ENCODE data around the gene AOC3. TPM values are rescaled to one million over a fixed set of nuclear protein-coding genes. Genes with fewer than 3 reads are reported as not detected.
"Not testable (repeated sequence)": the region's sequence is repeated elsewhere in the genome, so short reads cannot be mapped to it uniquely, and the experiment has no call there.

The AOC3 gene
- total RNA-seq, 4 donors from 2014 or later: 3.3 to 24.0 (median 6.6) TPM

- no peaks in the 10 kb centered on the region for H3K36me3 ChIP-seq
- H3K4me1 ChIP-seq: peaks cover 0 to 41% (median 0%) of the 10 kb centered on the region in 3 donors
- peak overlapping the region in 2 of 4 donors; percentile 20 to 29 for H3K27ac ChIP-seq
- no peak for TF ChIP-seq POLR2A (IDR thresholded peaks at IDR 0.05)
- TF ChIP-seq, protein P1, sequence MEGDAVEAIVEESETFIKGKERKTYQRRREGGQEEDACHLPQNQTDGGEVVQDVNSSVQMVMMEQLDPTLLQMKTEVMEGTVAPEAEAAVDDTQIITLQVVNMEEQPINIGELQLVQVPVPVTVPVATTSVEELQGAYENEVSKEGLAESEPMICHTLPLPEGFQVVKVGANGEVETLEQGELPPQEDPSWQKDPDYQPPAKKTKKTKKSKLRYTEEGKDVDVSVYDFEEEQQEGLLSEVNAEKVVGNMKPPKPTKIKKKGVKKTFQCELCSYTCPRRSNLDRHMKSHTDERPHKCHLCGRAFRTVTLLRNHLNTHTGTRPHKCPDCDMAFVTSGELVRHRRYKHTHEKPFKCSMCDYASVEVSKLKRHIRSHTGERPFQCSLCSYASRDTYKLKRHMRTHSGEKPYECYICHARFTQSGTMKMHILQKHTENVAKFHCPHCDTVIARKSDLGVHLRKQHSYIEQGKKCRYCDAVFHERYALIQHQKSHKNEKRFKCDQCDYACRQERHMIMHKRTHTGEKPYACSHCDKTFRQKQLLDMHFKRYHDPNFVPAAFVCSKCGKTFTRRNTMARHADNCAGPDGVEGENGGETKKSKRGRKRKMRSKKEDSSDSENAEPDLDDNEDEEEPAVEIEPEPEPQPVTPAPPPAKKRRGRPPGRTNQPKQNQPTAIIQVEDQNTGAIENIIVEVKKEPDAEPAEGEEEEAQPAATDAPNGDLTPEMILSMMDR (IDR thresholded peaks at IDR 0.05): no peak
- no peak overlapping the region for H3K4me3 ChIP-seq
- no peaks in the 10 kb centered on the region for H3K27me3 ChIP-seq
- DNase-seq: no peak
- no peaks in the 10 kb centered on the region for H3K9me3 ChIP-seq
- no CpG with 5 or more reads among the region's 1 CpG for WGBS, 2 donors
- intact Hi-C loops (cut with DNase I): no loop called here
Measured at GRCh38 chr17:42857389-42857788, 6.4 kb downstream of the AOC3 start.

- DNase-seq: no peak
- Histone ChIP-seq H3K4me3 (no peak overlapping the region), H3K9me3 (peaks cover 0 to 4% (median 0%) of the 10 kb centered on the region in 3 donors), H3K4me1 (peaks cover 0 to 17% (median 6%) of the 10 kb centered on the region in 3 donors), H3K27me3 (no peaks in the 10 kb centered on the region), H3K36me3 (no peaks in the 10 kb centered on the region), H3K27ac (peak overlapping the region in 2 of 4 donors; percentile 72 to 79)
- intact Hi-C loops (cut with DNase I): no loop called here
- WGBS, 2 donors: 69 to 71% methylated on average over 7 of the region's 7 CpGs
- TF ChIP-seq, protein P1 (IDR thresholded peaks at IDR 0.05): no peak
- no peak for TF ChIP-seq POLR2A (IDR thresholded peaks at IDR 0.05)
Measured at GRCh38 chr17:42865638-42866094, 14.7 kb downstream of the AOC3 start.

GRCh38 chr17:42866216-42866615, 15.2 kb downstream of the AOC3 start:
- Histone ChIP-seq H3K27me3 (no peaks in the 10 kb centered on the region), H3K36me3 (no peaks in the 10 kb centered on the region), H3K4me3 (no peak overlapping the region), H3K9me3 (peaks cover 0 to 5% (median 0%) of the 10 kb centered on the region in 3 donors), H3K4me1 (peaks cover 0 to 17% (median 6%) of the 10 kb centered on the region in 3 donors), H3K27ac (no peak overlapping the region)
- intact Hi-C loops (cut with DNase I): no loop called here
- no peak for TF ChIP-seq POLR2A (IDR thresholded peaks at IDR 0.05)
- TF ChIP-seq, protein P1 (IDR thresholded peaks at IDR 0.05): no peak
- no peak for DNase-seq
- 76 to 83% methylated on average over 1 to 4 of the region's 4 CpGs for WGBS, 2 donors

- no peak overlapping the region for H3K4me3 ChIP-seq
- TF ChIP-seq, protein P1 (IDR thresholded peaks at IDR 0.05): no peak
- no peak for TF ChIP-seq POLR2A (IDR thresholded peaks at IDR 0.05)
- H3K27ac ChIP-seq: no peak overlapping the region
- WGBS, 2 donors: 40 to 66% methylated on average over 7 to 8 of the region's 12 CpGs
- intact Hi-C loops (cut with DNase I): no loop called here
- no peaks in the 10 kb centered on the region for H3K27me3 ChIP-seq
- no peaks in the 10 kb centered on the region for H3K36me3 ChIP-seq
- H3K9me3 ChIP-seq: peaks cover 0 to 5% (median 0%) of the 10 kb centered on the region in 3 donors
- H3K4me1 ChIP-seq: peaks cover 0 to 17% (median 6%) of the 10 kb centered on the region in 3 donors
- DNase-seq: no peak
Measured at GRCh38 chr17:42866631-42867575, 15.9 kb downstream of the AOC3 start.

- intact Hi-C loops (cut with DNase I); H3K36me3 ChIP-seq; H3K4me3 ChIP-seq; DNase-seq; H3K27ac ChIP-seq; H3K27me3 ChIP-seq; H3K9me3 ChIP-seq: not testable (repeated sequence)
- H3K4me1 ChIP-seq: peaks cover 0 to 17% (median 6%) of the 10 kb centered on the region in 3 donors
- no CpG with 5 or more reads among the region's 21 CpGs for WGBS, 2 donors
Measured at GRCh38 chr17:42867694-42868261, 16.8 kb downstream of the AOC3 start.

All from esophagus squamous epithelium (tissue), 5 donors.